Endothelial cell of umbilical vein (primary cell): ENCODE data around the gene PNPLA6. TPM values are rescaled to one million over a fixed set of nuclear protein-coding genes. Genes with fewer than 3 reads are reported as not detected.

Experiments used
- BruUV-seq: library from RNA; stranded (reverse); fragments of 400-500 nt; replicated peaks from 2 replicates; lab custom pipeline; 2021; lab: Mats Ljungman, UMichigan
- CTCF ChIA-PET: fragments of 300-600, 350-600 bp; sonication (Branson Sonifier 250); formaldehyde crosslinking; loops from one replicate; lab custom pipeline; 2021; ENCODE audit warnings: antibody characterized with exemption, inconsistent platforms; lab: Charles Lee
- POLR2A ChIA-PET: fragments of 300-600, 350-600 bp; sonication (Branson Sonifier 250); formaldehyde crosslinking; loops from one replicate; lab custom pipeline; 2021; ENCODE audit warnings: antibody characterized with exemption, inconsistent platforms; lab: Charles Lee
- DNase-seq: peaks from one replicate; pipeline ENCODE4 v3.0.0-alpha.2; 2011; ENCODE audit warnings: low read depth, low spot score
- FAIRE-seq: peaks from 2 replicates; lab custom pipeline; 2011; peaks lifted over from hg19 to GRCh38; lab: Jason Lieb, UNC
- H2AFZ ChIP-seq: 2 replicates; pipeline ENCODE4 v1.6.0; 2012; ENCODE audit warnings: low read depth, low read length, control low read depth, inconsistent platforms
- H3K27ac ChIP-seq: 2 replicates; pipeline ENCODE4 v1.5.1; 2011; ENCODE audit warnings: low read depth, mild to moderate bottlenecking, control low read depth, low read length, moderate library complexity; ENCODE audit not compliant: insufficient read depth
- H3K27me3 ChIP-seq, 2 experiments: 2 replicates each; pipeline versions ENCODE4 v1.6.0 to v1.6.1; 2011; ENCODE audit warnings: low read length in 2 of 2, mixed read lengths in 1 of 2; ENCODE audit not compliant: control insufficient read depth in 2 of 2, insufficient read depth in 2 of 2
- H3K36me3 ChIP-seq, 2 experiments: 2 replicates in 1 of 2; 3 replicates in 1 of 2; pipeline ENCODE4 v1.5.1; 2011; ENCODE audit warnings: low read length in 2 of 2, mild to moderate bottlenecking in 1 of 2, moderate library complexity in 1 of 2; ENCODE audit not compliant: control insufficient read depth in 2 of 2, insufficient read depth in 2 of 2; ENCODE audit errors: extremely low read depth in 1 of 2
- H3K4me1 ChIP-seq: 3 replicates; pipeline ENCODE4 v1.5.1; 2011; ENCODE audit warnings: mild to moderate bottlenecking, low read length; ENCODE audit not compliant: control insufficient read depth, insufficient read depth; ENCODE audit errors: extremely low read depth
- H3K4me2 ChIP-seq: 2 replicates; pipeline ENCODE4 v1.6.1; 2011; ENCODE audit warnings: low read length, control low read depth, mixed read lengths; ENCODE audit not compliant: insufficient read depth
- H3K4me3 ChIP-seq, 3 experiments: fragments of 200-600 bp in 1 of 3; sonication (generic), shearing (Covaris generic) in 1 of 3; replicated peaks in 1 of 3; 2 replicates each; pipeline ENCODE4 v1.5.1; 2011 to 2016; ENCODE audit warnings: control low read depth in 3 of 3, low read length in 3 of 3, mild to moderate bottlenecking in 2 of 3, inconsistent platforms in 1 of 3, low read depth in 1 of 3, moderate library complexity in 1 of 3; ENCODE audit not compliant: insufficient read depth in 1 of 3
- H3K79me2 ChIP-seq: 2 replicates; pipeline ENCODE4 v1.6.0; 2012; ENCODE audit warnings: low read length, inconsistent platforms; ENCODE audit not compliant: control insufficient read depth, insufficient read depth
- H3K9ac ChIP-seq: replicated peaks from 2 replicates; pipeline ENCODE3; 2011; ENCODE audit warnings: low read length, control low read depth; ENCODE audit not compliant: insufficient read depth; ENCODE audit errors: extremely low read depth
- H3K9me1 ChIP-seq: replicated peaks from 3 replicates; pipeline ENCODE4 v1.6.0; 2011; ENCODE audit warnings: mild to moderate bottlenecking, low read length; ENCODE audit not compliant: control insufficient read depth, insufficient read depth; ENCODE audit errors: extremely low read depth
- H3K9me3 ChIP-seq: replicated peaks from 2 replicates; pipeline ENCODE4 v1.5.1; 2012; ENCODE audit warnings: low read length, inconsistent platforms; ENCODE audit not compliant: control insufficient read depth, insufficient read depth
- H4K20me1 ChIP-seq: replicated peaks from 2 replicates; pipeline ENCODE3; 2011; ENCODE audit warnings: mild to moderate bottlenecking, low read length; ENCODE audit not compliant: control insufficient read depth, insufficient read depth; ENCODE audit errors: extremely low read depth
- CTCF ChIP-seq, 2 donors: IDR thresholded peaks; 1 replicate in 1 of 2; 2 replicates in 1 of 2; pipeline ENCODE4 v1.5.1; 2011; ENCODE audit warnings: low read length in 2 of 2, mild to moderate bottlenecking in 2 of 2, moderate library complexity in 2 of 2, control low read depth in 1 of 2, inconsistent platforms in 1 of 2, low read depth in 1 of 2; ENCODE audit not compliant: insufficient read depth in 1 of 2; ENCODE audit errors: extremely low read depth in 1 of 2
- EZH2 ChIP-seq: IDR thresholded peaks from 2 replicates; pipeline ENCODE4 v1.6.1; 2012; ENCODE audit warnings: borderline replicate concordance, low read depth, mild to moderate bottlenecking, moderate library complexity, low read length, inconsistent platforms; ENCODE audit not compliant: severe bottlenecking
- FOS ChIP-seq: IDR thresholded peaks from 2 replicates; pipeline ENCODE4 v1.6.1; 2011; ENCODE audit warnings: mild to moderate bottlenecking, low read length, moderate library complexity, borderline replicate concordance; ENCODE audit not compliant: insufficient read depth
- GATA2 ChIP-seq: IDR thresholded peaks from 2 replicates; pipeline ENCODE4 v1.7.0; 2011; ENCODE audit warnings: low read depth, mild to moderate bottlenecking, moderate library complexity, mixed read lengths, low read length; ENCODE audit not compliant: insufficient read length, insufficient read depth
- JUN ChIP-seq: IDR thresholded peaks from 2 replicates; pipeline ENCODE4 v1.6.1; 2011; ENCODE audit warnings: borderline replicate concordance, low read depth; ENCODE audit not compliant: insufficient read length, insufficient read depth
- MAX ChIP-seq: IDR thresholded peaks from 2 replicates; pipeline ENCODE4 v1.6.1; 2011; ENCODE audit not compliant: insufficient read depth, insufficient read length
- MYC ChIP-seq: IDR thresholded peaks from one replicate; pipeline ENCODE4 v1.6.1; 2011; ENCODE audit warnings: mild to moderate bottlenecking, low read depth, low read length
- POLR2A ChIP-seq: IDR thresholded peaks from 2 replicates; pipeline ENCODE4 v1.6.1; 2012; ENCODE audit warnings: low read depth, mild to moderate bottlenecking, control low read depth, low read length
- POLR2AphosphoS5 ChIP-seq: IDR thresholded peaks from 2 replicates; pipeline ENCODE4 v1.6.1; 2012; ENCODE audit warnings: low read depth, mild to moderate bottlenecking, control low read depth, low read length, moderate library complexity; ENCODE audit not compliant: insufficient read depth
- dilution Hi-C: fragments of 300-500 bp; cut with MboI; formaldehyde crosslinking; loops from one replicate; pipeline ENCODE4 v1.15.0; 2019; ENCODE audit warnings: low sequenced_read_pairs; ENCODE audit not compliant: extremely low pct_ligation_motif_present
- intact Hi-C: fragments of 100-400 bp; cut with micrococcal nuclease; formaldehyde crosslinking; loops from one replicate; pipeline ENCODE4 v1.10.0; 2022
- polyA plus RNA-seq, 4 experiments: library from polyadenylated mRNA; depleted of rRNA in 3 of 4; stranded (reverse) in 3 of 4; unstranded in 1 of 4; fragments of >200 nt; gene quantifications; 2 replicates each; pipeline versions ENCODE4 v1.2.1 to v1.2.3, GENCODE V29; 2011 to 2012; ENCODE audit warnings: missing spikeins in 1 of 4
- total RNA-seq: library from RNA; stranded (reverse); gene quantifications from 2 replicates; pipeline ENCODE4 v1.2.3, GENCODE V29; 2021

Gene PNPLA6
- total and polyA plus RNA-seq, 2 donors (not counting 3 experiments of a cell fraction or from before 2014, with no cell fraction given) = 106 to 164 TPM

GRCh38 chr19:7533281-7533885 lies 2.1 kb upstream of the PNPLA6 start:
- ChIA-PET CTCF (interaction anchor here (2.0 to 2.2 kb wide), 2 partner anchors 10 to 179 kb away, joined by 5 to 6 read pairs; no protein-coding TSS in a partner anchor), POLR2A (interaction anchor here (1.5 kb wide), 1 partner anchor 11 kb away, joined by 4 read pairs; the partner anchor contains the start of gene MCOLN1)
- Histone ChIP-seq H3K9ac (peak overlapping the region; percentile 69), H3K79me2 (no peaks in the 10 kb centered on the region), H3K9me3 (no peaks in the 10 kb centered on the region), H3K27ac (no peak overlapping the region), H3K4me2 (peak overlapping the region; percentile 85), H3K27me3 (no peaks in the 10 kb centered on the region), H3K4me1 (peaks cover 8% of the 10 kb centered on the region), H3K9me1 (no peaks in the 10 kb centered on the region), H3K4me3 (peak overlapping the region; percentile 52 to 97 (median 63)), H2AFZ (peak overlapping the region; percentile 88), H4K20me1 (no peaks in the 10 kb centered on the region), H3K36me3 (peaks cover 3 to 6% of the 10 kb centered on the region in 2 experiments)
- TF ChIP-seq POLR2A = no peak
- no peak for TF ChIP-seq MYC
- TF ChIP-seq FOS = no peak
- TF ChIP-seq CTCF (IDR thresholded peaks at IDR 0.05; ENCODE audit: extremely low read depth in 1 of 2, insufficient read depth in 1 of 2, low read depth in 1 of 2, low read length in 2 of 2) = no peak
- no peak for TF ChIP-seq JUN
- TF ChIP-seq GATA2 = no peak
- TF ChIP-seq EZH2 = no peak
- TF ChIP-seq POLR2AphosphoS5 = no peak
- no peak for TF ChIP-seq MAX
- FAIRE-seq = no peak
- peak; percentile 51 for DNase-seq
- dilution Hi-C loops (no loop called here), intact Hi-C loops (loop anchor here (5.0 kb wide), 1 partner anchor 141 kb away; no protein-coding TSS in a partner anchor)
- BruUV-seq = no TSS peak
